ENCODE measurements around the gene MCM6.

The MCM6 gene

DNA sequence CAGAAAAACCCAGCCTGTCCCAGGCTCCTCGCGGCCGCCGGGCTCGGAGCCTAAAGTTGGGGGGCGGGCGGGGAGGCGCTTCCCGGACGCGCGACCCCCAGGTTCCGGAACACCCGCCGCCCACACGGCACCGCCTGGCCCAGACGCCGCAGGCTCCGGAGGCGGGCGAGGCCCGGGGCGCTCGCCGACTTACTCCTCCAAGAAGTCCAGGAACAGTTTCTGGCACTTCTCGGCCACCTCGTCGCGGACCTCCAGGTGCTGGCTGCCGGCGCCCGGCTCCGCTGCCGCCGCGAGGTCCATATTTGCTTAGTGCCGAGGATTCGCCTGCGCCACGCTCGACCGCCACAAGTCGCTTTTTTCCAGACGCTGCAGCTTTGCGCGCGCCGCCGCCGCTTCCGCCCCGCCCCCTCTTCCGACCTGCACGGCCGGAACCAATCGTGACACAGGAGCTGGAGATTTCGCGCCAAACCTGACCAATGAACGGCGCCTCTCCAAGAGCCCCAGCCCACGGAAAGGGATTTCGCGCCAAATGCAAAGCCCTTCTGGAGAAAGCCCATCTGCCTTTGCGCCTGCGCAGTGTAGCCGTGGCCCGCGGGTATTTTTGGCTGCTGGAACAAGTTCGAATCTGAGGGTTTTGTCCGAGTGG, at the start of gene MCM6:
Gene MCM6 (minus strand): TSS at position 378 of the 646 bp plus-strand sequence. CDS start 78 bp downstream, at position 300.
- CTCF ChIA-PET = interaction anchor here (0.7 to 1.4 kb wide), 2 partner anchors 19 to 38 kb away, joined by 3 to 4 read pairs; no protein-coding TSS in a partner anchor
- H3K4me3 ChIP-seq (ENCODE audit: low read depth, low read length) = peak within 1 kb of the TSS; percentile 72

DNA sequence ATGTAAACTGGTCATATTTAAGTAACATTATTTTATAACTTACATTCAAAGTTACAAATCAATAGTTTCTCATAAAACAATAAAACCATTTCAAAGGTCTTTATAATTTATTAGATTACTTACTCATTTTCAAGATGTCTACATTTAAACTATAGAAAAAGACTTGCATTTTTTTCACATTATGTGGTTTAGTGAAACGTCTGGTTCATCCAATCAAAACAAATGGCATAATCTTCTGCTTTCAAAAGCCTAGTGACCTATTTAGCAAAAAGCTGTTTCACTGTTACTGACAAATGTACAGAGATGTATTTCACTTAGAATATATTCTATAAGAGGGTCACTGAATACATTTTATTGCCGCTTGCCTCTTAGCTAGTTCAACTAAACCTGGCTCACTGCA, 49.3 kb upstream of the MCM6 start:
- TF ChIP-seq, protein P1, sequence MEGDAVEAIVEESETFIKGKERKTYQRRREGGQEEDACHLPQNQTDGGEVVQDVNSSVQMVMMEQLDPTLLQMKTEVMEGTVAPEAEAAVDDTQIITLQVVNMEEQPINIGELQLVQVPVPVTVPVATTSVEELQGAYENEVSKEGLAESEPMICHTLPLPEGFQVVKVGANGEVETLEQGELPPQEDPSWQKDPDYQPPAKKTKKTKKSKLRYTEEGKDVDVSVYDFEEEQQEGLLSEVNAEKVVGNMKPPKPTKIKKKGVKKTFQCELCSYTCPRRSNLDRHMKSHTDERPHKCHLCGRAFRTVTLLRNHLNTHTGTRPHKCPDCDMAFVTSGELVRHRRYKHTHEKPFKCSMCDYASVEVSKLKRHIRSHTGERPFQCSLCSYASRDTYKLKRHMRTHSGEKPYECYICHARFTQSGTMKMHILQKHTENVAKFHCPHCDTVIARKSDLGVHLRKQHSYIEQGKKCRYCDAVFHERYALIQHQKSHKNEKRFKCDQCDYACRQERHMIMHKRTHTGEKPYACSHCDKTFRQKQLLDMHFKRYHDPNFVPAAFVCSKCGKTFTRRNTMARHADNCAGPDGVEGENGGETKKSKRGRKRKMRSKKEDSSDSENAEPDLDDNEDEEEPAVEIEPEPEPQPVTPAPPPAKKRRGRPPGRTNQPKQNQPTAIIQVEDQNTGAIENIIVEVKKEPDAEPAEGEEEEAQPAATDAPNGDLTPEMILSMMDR (IDR thresholded peaks at IDR 0.05; ENCODE audit: insufficient read depth, low read length, missing control alignments) = no peak
- H3K4me3 ChIP-seq (ENCODE audit: low read depth, low read length) = no peak overlapping the region
- ChIA-PET POLR2A (no interaction called here), CTCF (interaction anchor here (0.9 to 2.3 kb wide), 2 partner anchors 8 to 12 kb away, joined by 4 to 19 read pairs; no protein-coding TSS in a partner anchor)
- peak; percentile 29 for DNase-seq (ENCODE audit: low read depth, low spot score)

More for the DNA sequence above, at the start of gene MCM6:
- POLR2A ChIA-PET = interaction anchor here (1.8 kb wide), 1 partner anchor 36 kb away, joined by 5 read pairs; no protein-coding TSS in a partner anchor
- TF ChIP-seq, protein P1 (IDR thresholded peaks at IDR 0.05; ENCODE audit: insufficient read depth, low read length, missing control alignments) = no peak
- peak; percentile 88 for DNase-seq (ENCODE audit: low read depth, low spot score)

DNA sequence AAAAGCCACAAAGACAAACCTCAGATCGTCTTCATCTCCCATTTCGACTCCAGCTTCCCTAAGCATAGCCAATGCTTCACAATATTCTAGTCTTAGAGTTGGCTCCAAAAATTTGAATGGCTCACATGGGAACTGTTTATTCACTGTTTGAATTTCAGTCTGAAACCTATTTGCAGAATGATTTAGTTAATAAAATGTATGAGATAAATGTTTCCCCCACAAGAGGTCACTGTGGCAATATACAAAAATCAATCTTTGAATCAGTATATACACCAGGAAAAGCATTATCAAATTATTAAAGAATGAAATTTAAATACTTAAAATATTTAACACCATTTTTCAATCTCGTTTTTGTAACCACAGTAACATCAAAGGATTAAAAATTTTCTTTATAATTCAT, 40.0 kb upstream of the MCM6 start:
- ChIA-PET POLR2A (no interaction called here), CTCF (interaction anchor here (1.0 to 4.2 kb wide), 3 partner anchors 13 to 465 kb away, joined by 3 to 83 read pairs (median 45); no protein-coding TSS in a partner anchor)
- TF ChIP-seq, protein P1 (IDR thresholded peaks at IDR 0.05; ENCODE audit: insufficient read depth, low read length, missing control alignments) = no peak
- H3K4me3 ChIP-seq (ENCODE audit: low read depth, low read length) = no peak overlapping the region
- DNase-seq (ENCODE audit: low read depth, low spot score) = no peak

DNA sequence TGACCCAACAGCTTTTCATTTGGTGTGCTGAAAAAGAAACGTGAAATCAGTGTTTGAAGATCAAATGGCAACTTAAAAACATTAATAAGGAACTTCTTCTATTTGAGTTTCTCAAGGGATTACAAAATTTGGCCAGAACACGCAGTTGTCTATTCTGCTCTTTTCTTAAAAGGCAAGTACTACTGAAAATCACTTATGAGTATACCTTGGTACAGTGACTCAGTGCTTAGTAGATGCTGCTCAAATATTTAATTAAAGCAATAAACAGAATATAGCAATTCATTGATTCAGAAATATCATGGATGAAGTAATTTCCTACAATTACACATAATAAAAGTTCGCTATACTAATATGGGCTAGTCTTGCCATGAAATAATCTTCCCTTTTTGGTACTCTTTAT, 38.2 kb upstream of the MCM6 start:
- ChIA-PET CTCF (interaction anchor here (0.8 to 4.2 kb wide), 27 partner anchors 8 to 1924 kb away, joined by 3 to 83 read pairs (median 6); partner anchors contain the start of gene MCM6), POLR2A (no interaction called here)
- H3K4me3 ChIP-seq (ENCODE audit: low read depth, low read length) = no peak overlapping the region
- TF ChIP-seq, protein P1 (IDR thresholded peaks at IDR 0.05; ENCODE audit: insufficient read depth, low read length, missing control alignments) = no peak
- DNase-seq (ENCODE audit: low read depth, low spot score) = no peak

DNA sequence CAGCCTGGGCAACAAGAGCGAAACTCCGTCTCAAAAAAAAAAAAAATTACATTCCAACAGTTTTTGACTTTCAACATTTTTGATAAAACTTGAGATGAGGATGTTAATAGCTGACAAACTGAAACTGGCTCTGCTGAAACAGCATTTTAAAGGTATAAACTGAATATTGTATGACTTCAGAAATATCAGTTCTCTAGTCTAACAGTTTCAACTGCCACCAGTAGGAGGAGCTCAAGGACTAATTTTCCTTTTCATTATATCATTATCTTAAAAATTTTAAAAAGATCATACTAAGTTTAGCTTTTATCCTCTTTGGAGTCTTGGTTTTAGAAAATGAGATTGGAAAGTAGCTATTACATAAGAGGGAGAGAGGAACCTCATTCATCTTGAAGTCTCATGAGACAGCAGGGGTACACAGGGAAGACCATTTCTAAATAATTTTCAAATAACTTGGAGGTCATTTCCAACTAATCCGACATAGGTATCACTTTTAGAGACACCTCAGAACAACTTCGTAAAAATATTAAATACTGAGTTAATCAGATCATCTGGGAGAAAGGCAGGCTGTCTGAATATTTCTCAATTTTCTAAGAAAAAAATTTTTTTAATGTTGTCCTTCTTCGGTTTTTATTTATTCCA, 37.6 kb upstream of the MCM6 start:
- TF ChIP-seq, protein P1 (IDR thresholded peaks at IDR 0.05; ENCODE audit: insufficient read depth, low read length, missing control alignments) = peak; percentile 51
- DNase-seq (ENCODE audit: low read depth, low spot score) = no peak
- ChIA-PET CTCF (interaction anchor here (0.7 to 4.2 kb wide), 41 partner anchors 8 to 1925 kb away, joined by 3 to 83 read pairs (median 4); partner anchors contain the start of genes DARS1 and MCM6), POLR2A (interaction anchor here (0.7 kb wide), 1 partner anchor 15 kb away, joined by 3 read pairs; no protein-coding TSS in a partner anchor)
- H3K4me3 ChIP-seq (ENCODE audit: low read depth, low read length) = no peak overlapping the region

DNA sequence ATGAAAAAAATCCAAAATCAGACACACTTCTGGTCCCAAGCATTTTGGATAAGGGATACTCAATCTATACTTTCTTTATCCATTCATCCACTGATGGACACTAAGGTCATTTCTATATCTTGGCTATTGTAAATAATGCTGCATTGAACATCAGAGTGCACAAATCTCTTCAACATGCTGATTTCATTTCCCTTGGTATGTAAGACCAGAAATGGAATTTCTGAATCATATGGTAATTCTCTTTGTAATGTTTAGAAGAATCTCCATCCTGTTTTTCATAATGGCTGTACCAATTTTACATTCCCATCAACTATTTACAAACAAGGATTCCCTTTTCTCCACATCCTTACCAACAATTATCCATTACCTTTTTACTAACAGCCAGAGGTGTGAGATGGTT, 33.7 kb upstream of the MCM6 start:
- peak; percentile 12 for DNase-seq (ENCODE audit: low read depth, low spot score)
- TF ChIP-seq, protein P1 (IDR thresholded peaks at IDR 0.05; ENCODE audit: insufficient read depth, low read length, missing control alignments) = no peak
- ChIA-PET CTCF (interaction anchor here (1.6 kb wide), 1 partner anchor 9 kb away, joined by 5 read pairs; no protein-coding TSS in a partner anchor), POLR2A (no interaction called here)
- H3K4me3 ChIP-seq (ENCODE audit: low read depth, low read length) = no peak overlapping the region

All from AG04449 (cell line).